Gastrocnemius medialis (tissue), 4 donors: ENCODE measurements around the gene MAP3K5. TPM values are rescaled to one million over a fixed set of nuclear protein-coding genes. Genes with fewer than 3 reads are reported as not detected.

Source experiments
- ATAC-seq, 2 donors: fragments of 150-250 bp; one replicate each; pipeline ENCODE4 v1.9.1; 2016
- DNase-seq, 2 donors: peaks; one replicate each; pipeline ENCODE4 v3.0.0-alpha.2; 2019
- H3K27ac ChIP-seq, 4 donors: fragments of 200-600 bp; sonication (generic); 1 replicate in 1 of 4; 2 replicates in 3 of 4; pipeline ENCODE4 v1.5.1; 2016 to 2018; ENCODE audit warnings: mild to moderate bottlenecking in 2 of 4, moderate library complexity in 1 of 4
- H3K27me3 ChIP-seq, 3 donors: fragments of 200-600 bp; sonication (generic) in 2 of 3; 1 replicate in 1 of 3; 2 replicates in 2 of 3; pipeline versions ENCODE4 v1.5.1 to v1.6.0; 2016 to 2019; ENCODE audit warnings: mild to moderate bottlenecking in 1 of 3, moderate library complexity in 1 of 3
- H3K36me3 ChIP-seq, 2 donors: fragments of 200-600 bp; sonication (generic) in 1 of 2; one replicate each; pipeline ENCODE4 v1.5.1; 2017 to 2018
- H3K4me1 ChIP-seq, 2 donors: fragments of 200-600 bp; sonication (generic) in 1 of 2; one replicate each; pipeline ENCODE4 v1.5.1; 2016 to 2017; ENCODE audit warnings: mild to moderate bottlenecking in 2 of 2
- H3K4me3 ChIP-seq, 4 donors: fragments of 200-600 bp; sonication (generic) in 3 of 4; 1 replicate in 1 of 4; 2 replicates in 3 of 4; pipeline ENCODE4 v1.5.1; 2016 to 2019; ENCODE audit warnings: mild to moderate bottlenecking in 2 of 4
- H3K9me3 ChIP-seq, 3 donors: fragments of 200-600 bp; sonication (generic) in 2 of 3; 1 replicate in 1 of 3; 2 replicates in 2 of 3; pipeline ENCODE4 v1.5.1; 2016 to 2019
- POLR2A ChIP-seq, 2 donors: fragments of 450-650 bp; IDR thresholded peaks; one replicate each; pipeline ENCODE4 v1.6.1; 2017; ENCODE audit warnings: antibody characterized with exemption in 2 of 2, mild to moderate bottlenecking in 2 of 2, moderate library complexity in 2 of 2
- in situ Hi-C, 4 donors: fragments of 200-750 bp; cut with MboI; loops; one replicate each; pipeline versions ENCODE4 v1.15.0 to v1.8.0; 2017; ENCODE audit warnings: low sequenced_read_pairs in 4 of 4
- intact Hi-C: fragments of 100-400 bp; cut with DNase I; formaldehyde crosslinking; loops from one replicate; pipeline ENCODE4 v1.15.1; 2023; ENCODE audit warnings: low total_unique reads
- total RNA-seq, 4 donors: library from RNA; depleted of rRNA; stranded (reverse); fragments of >200 nt; gene quantifications; one replicate each; pipeline versions ENCODE4 v1.1.0 to v1.2.3, GENCODE V29; 2016
- TF ChIP-seq, protein P1 (sequence below), 5 experiments: fragments of 450-650 bp in 3 of 5; fragments of 200-600 bp in 2 of 5; sonication (generic) in 2 of 5; IDR thresholded peaks in 4 of 5; conservative IDR thresholded peaks in 1 of 5; 1 replicate in 4 of 5; 2 replicates in 1 of 5; pipeline ENCODE4 v1.5.1; 2016 to 2019; ENCODE audit warnings: antibody characterized with exemption in 5 of 5, mild to moderate bottlenecking in 3 of 5, moderate library complexity in 3 of 5

Gene MAP3K5
- total RNA-seq, 4 donors from 2014 or later: 2.9 to 46.9 (median 4.9) TPM

DNA sequence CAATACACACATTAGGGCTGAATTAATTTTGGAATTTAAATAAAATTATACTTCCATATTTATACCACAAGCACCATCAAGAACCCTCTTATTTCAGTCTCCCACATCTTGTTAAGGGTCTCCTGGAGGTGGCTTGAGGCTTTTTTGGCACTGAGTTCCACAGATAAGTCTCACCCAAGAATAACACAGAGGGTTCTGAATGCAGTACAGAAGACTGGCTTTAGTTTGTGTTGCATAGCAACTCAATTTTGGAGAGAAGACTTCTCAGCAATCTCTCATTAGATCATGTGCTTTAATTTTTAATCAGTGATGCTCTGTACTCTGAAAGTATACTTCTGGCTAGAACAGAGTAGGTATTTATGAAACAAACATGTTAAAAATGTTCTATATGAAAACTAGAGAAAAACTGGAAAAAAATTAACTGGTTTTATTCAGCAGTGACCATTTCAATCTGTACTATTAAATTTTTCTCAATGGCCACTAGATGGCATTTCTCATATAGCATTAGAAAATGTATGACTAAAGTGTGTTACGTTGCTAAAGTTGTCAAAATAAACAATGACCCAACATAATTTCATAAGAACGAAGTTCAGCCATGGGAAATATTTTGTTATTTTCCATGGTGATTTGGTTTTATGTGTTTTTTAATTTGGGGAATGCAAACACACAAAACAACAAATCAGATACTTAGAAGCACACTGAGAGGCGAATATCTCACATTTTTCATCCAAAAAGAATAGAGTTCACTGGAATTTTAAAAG lies 209.4 kb downstream of the MAP3K5 start:
- Histone ChIP-seq H3K27me3 (no peaks in the 10 kb centered on the region), H3K9me3 (no peaks in the 10 kb centered on the region), H3K27ac (peak overlapping the region in 2 of 4 donors; percentile 9 to 53), H3K4me3 (no peak overlapping the region), H3K36me3 (peaks cover 0 to 16% of the 10 kb centered on the region in 2 donors), H3K4me1 (peaks cover 30 to 38% of the 10 kb centered on the region in 2 donors)
- TF ChIP-seq, protein P1, sequence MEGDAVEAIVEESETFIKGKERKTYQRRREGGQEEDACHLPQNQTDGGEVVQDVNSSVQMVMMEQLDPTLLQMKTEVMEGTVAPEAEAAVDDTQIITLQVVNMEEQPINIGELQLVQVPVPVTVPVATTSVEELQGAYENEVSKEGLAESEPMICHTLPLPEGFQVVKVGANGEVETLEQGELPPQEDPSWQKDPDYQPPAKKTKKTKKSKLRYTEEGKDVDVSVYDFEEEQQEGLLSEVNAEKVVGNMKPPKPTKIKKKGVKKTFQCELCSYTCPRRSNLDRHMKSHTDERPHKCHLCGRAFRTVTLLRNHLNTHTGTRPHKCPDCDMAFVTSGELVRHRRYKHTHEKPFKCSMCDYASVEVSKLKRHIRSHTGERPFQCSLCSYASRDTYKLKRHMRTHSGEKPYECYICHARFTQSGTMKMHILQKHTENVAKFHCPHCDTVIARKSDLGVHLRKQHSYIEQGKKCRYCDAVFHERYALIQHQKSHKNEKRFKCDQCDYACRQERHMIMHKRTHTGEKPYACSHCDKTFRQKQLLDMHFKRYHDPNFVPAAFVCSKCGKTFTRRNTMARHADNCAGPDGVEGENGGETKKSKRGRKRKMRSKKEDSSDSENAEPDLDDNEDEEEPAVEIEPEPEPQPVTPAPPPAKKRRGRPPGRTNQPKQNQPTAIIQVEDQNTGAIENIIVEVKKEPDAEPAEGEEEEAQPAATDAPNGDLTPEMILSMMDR (IDR thresholded peaks at IDR 0.05 in 4 of 5, conservative IDR thresholded peaks at IDR 0.05 in 1 of 5): peak; percentile 41 to 62 (median 45)
- TF ChIP-seq POLR2A (IDR thresholded peaks at IDR 0.05): no peak
- in situ Hi-C loops (loop anchor here in 1 of 4 donors (5.0 kb wide), 1 partner anchor 214 kb away; no protein-coding TSS in a partner anchor), intact Hi-C loops (loop anchor here (2.0 to 10.0 kb wide), 2 partner anchors 62 to 632 kb away; partner anchors contain the start of gene IFNGR1)
- DNase-seq (no peak), ATAC-seq (peak; percentile 50 to 69)

DNA sequence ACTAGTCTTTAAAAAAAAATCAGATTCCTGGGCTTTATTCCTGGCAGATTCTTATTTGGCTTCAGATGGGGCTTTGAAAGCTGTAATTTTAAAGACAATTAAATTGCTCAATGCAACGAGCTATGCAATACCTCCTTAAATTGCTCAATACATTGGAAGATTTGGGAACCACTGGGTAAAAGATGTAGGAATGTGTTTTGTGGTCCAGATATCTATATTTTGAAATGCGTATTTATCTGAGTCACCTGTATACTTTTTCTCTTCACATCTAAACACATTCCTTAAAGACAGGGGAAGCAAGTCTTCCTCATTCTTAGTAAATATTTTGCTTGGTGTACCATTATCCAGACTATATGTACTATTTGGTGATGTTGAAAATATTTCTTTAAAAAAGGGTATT lies 212.5 kb downstream of the MAP3K5 start:
- Histone ChIP-seq H3K9me3 (no peaks in the 10 kb centered on the region), H3K4me1 (peaks cover 6 to 15% of the 10 kb centered on the region in 2 donors), H3K4me3 (no peak overlapping the region), H3K27ac (no peak overlapping the region), H3K36me3 (peaks cover 0 to 24% of the 10 kb centered on the region in 2 donors), H3K27me3 (no peaks in the 10 kb centered on the region)
- in situ Hi-C loops (loop anchor here in 1 of 4 donors (5.0 kb wide), 1 partner anchor 218 kb away; no protein-coding TSS in a partner anchor), intact Hi-C loops (loop anchor here (10.0 kb wide), 1 partner anchor 635 kb away; the partner anchor contains the start of gene IFNGR1)
- ATAC-seq (no peak), DNase-seq (no peak)
- no peak for TF ChIP-seq POLR2A (IDR thresholded peaks at IDR 0.05)
- TF ChIP-seq, protein P1 (IDR thresholded peaks at IDR 0.05 in 4 of 5, conservative IDR thresholded peaks at IDR 0.05 in 1 of 5): no peak

DNA sequence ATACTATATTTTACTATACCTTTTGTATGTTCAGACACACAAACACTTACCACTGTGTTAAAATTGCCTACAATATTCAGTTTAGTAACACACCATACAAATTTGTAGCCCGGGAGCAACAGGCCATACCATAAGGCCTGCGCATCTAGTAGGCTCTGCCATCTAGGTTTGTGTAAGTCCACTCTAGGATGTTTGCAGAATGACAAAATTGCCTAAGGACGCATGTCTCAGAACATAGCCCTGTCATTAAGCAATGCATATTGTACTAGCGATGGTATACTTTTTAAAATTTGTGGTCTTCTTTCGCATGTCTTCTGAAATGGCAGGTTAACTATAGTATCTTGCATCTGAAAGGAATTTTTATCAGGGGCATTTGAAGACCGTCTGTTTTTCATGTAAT lies 215.5 kb downstream of the MAP3K5 start:
- no peaks in the 10 kb centered on the region for H3K4me1 ChIP-seq
- no peaks in the 10 kb centered on the region for H3K27me3 ChIP-seq
- DNase-seq (no peak), ATAC-seq (no peak)
- in situ Hi-C loops: no loop called here
- TF ChIP-seq, protein P1 (IDR thresholded peaks at IDR 0.05 in 4 of 5, conservative IDR thresholded peaks at IDR 0.05 in 1 of 5): no peak
- no peak for TF ChIP-seq POLR2A (IDR thresholded peaks at IDR 0.05)
- no peaks in the 10 kb centered on the region for H3K9me3 ChIP-seq
- H3K36me3 ChIP-seq: peaks cover 0 to 24% of the 10 kb centered on the region in 2 donors
- H3K27ac ChIP-seq: no peak overlapping the region
- intact Hi-C loops: no loop called here
- no peak overlapping the region for H3K4me3 ChIP-seq

DNA sequence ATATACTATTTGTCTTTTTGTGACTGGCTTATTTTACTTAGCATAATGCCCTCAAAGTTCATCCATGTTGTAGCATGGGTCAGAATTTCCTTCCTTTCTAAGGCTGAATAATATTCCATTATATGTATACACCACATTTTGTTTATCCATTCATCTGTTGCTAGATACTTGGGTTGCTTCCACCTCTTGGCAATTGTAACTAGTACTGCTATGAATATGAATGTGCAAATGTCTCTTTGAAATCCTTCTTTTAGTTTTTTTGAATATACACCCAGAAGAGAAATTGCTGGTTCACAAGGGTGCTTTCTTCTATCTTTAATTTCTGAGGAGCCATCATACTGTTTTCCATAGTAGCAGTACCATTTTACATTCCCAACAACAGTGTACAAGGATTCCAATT lies 220.8 kb downstream of the MAP3K5 start:
- H3K36me3 ChIP-seq: peaks cover 0 to 8% of the 10 kb centered on the region in 2 donors

More for the DNA sequence above, 220.8 kb downstream of the MAP3K5 start:
- intact Hi-C loops (no loop called here), in situ Hi-C loops (no loop called here)
- ATAC-seq: no peak
- Histone ChIP-seq H3K27ac (no peak overlapping the region), H3K9me3 (peaks cover 0 to 6% (median 0%) of the 10 kb centered on the region in 3 donors), H3K4me1 (no peaks in the 10 kb centered on the region), H3K4me3 (no peak overlapping the region), H3K27me3 (no peaks in the 10 kb centered on the region)
- TF ChIP-seq, protein P1 (IDR thresholded peaks at IDR 0.05 in 4 of 5, conservative IDR thresholded peaks at IDR 0.05 in 1 of 5): no peak
- TF ChIP-seq POLR2A (IDR thresholded peaks at IDR 0.05): no peak
- DNase-seq: no peak
